ENCODE data around the gene EVL.
"Not testable (repeated sequence)": the region's sequence is repeated elsewhere in the genome, so short reads cannot be mapped to it uniquely, and the experiment has no call there.

Gene EVL

DNA sequence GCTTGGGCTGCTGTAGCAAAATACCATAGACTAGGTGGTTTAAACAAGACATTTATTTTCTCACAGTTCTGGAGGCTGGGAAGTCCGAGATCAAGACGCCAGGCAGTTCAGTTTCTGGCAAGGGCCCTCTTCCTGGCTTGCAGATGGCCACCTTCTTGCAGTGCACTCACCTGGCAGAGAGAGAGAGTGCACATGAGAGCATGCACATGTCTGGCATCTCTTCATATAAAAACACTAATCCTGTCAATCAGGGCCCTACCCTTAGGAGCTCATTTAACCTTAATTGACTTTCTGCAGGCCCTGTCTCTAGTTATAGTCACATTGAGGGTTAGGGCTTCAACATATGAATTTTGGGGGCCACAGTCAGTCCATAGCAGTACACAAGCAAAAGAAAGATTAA is 12.4 kb upstream of the EVL start:
- no peaks in the 10 kb centered on the region for H3K9me3 Mint-ChIP-seq
- no peak overlapping the region for H3K27ac Mint-ChIP-seq
- no peak overlapping the region for H3K4me3 Mint-ChIP-seq
- ATAC-seq (no peak), DNase-seq (no peak)
- no peaks in the 10 kb centered on the region for H3K27me3 Mint-ChIP-seq
- H3K4me1 Mint-ChIP-seq = peaks cover 71% of the 10 kb centered on the region

DNA sequence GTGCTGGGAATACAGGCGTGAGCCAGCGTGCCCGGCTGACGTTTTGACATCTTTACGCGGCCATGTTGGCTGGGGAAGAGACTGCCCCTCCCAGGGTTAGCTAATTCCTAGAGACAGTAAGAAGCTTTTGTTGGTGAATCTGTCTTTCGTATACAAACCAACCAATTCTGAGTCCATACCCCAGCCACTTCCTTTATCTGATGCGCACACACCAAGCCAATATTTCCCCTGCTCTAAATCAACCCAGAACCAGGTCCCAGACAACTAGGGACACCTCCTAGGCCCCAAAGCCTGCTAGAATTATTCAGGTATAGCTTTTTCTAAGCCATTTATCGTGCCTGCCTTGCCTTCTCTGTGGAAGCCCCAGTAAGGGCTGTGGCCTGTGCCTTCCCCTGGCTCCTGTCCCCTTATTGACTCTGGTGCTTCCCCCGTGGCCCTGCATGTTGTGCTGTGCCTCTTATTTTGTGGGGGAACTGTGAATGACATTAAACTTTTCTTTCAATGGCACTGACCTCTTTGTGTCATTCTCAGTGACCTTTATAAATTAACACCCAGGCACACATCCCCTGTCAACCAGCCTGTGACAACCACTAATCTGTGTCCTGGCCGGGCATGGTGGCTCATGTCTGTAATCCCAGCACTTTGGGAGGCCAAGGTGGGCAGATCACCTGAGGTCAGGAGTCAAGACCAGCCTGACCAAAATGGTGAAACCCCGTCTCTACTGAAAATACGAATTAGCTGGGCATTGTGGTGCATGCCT is 10.7 kb upstream of the EVL start:
- Mint-ChIP-seq H3K27ac (peak overlapping the region in 1 of 2 donors; percentile 10), H3K4me1 (peaks cover 72% of the 10 kb centered on the region)
- ATAC-seq = peak; percentile 33

DNA sequence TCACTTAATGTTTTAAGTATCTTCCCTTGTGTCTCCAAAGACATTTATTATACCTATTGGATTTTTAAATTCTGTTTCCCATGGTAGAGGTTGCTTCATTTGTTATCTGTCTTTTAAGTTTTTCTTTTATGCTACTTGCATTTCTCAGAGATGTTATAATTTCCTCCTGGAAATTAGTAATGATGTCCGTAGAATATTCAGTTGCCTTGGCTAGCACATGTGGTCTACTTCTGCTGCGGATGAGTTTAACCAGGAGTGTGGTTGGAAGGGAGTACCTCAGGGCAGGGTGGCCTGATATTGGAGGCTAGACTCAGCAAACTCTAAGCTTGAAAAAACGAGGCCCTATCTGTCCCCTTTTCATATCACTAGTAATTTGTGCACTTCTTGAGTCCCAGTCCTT is 8.8 kb upstream of the EVL start:
- no peak for DNase-seq
- no peaks in the 10 kb centered on the region for H3K9me3 Mint-ChIP-seq
- H3K4me3 Mint-ChIP-seq = no peak overlapping the region
- no peak for ATAC-seq
- peaks cover 76% of the 10 kb centered on the region for H3K4me1 Mint-ChIP-seq
- H3K27ac Mint-ChIP-seq = no peak overlapping the region
- H3K27me3 Mint-ChIP-seq = no peaks in the 10 kb centered on the region

More for the DNA sequence above, 10.7 kb upstream of the EVL start:
- Mint-ChIP-seq H3K27me3 (no peaks in the 10 kb centered on the region), H3K4me3 (peak overlapping the region in 1 of 2 donors; percentile 39), H3K9me3 (no peaks in the 10 kb centered on the region)
- no peak for DNase-seq

DNA sequence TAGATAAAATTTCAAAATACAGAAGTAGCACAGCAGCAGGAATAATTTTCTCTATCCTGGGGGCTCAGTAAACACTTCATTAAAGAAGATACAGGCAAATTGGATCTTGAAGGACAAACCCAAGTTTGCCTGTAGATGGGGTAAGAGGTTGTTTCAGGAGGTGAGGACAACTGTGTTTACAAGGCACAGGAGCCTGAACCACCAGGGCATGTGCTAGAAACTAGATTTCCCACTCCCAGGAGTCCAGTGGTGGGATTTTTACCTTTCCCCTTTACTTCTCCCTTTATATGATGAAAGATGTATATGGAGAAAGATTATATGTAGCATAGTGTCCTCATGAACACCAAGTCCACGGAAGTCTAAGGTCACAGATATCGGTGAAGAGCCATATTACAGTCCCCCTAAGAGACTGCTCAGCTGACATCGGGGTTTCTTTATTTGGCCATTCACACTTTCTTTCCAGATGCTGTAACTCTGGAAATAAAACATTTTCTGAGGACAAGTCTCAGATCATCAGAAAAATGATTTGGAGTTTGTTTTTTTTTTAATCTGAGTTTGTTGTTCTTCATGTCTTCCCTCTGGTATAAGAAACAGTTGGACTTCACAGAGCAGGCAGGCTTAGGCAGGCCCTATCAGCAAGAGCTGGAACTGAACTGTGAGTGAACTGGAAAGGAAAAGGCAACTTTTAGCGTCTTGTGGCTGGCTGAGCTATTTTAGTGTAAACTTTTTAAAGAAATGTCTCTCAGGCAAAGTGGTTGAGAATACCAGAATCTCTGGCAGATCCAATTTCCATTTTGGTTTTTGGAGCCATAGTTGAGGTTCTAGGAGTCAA is 8.0 kb upstream of the EVL start:
- H3K4me1 Mint-ChIP-seq = peaks cover 84% of the 10 kb centered on the region
- DNase-seq = no peak

DNA sequence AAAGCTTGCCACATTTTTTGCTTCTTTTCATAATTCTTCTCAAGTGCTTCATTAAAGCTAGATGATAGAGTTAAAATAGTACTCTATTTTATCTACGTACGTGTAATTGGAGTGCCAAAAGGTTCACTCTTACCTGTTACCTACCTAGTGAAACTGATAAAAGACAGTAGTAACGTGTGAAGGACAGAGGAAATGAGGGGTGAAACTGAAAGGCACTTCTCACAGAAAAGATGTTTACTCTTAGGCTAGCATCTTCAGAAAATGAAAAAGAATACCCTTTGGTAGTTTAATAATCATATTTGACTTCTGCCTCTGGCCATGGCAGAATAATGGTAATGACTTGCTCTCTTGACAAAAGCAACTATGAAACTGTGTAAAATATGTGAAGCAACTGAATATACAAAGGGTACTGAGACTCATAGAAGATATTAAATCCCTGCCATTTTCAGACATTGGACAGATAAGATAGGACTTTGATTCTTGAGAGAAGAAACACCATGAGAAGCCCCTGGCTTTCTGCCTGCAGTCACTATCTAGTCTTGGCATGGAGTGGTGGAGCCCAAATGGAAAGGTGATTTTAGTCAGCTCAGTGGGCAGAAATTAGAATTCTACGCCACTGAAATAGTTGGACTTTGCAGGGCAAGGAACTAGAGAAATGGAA is 6.3 kb upstream of the EVL start:
- H3K9me3 Mint-ChIP-seq = no peaks in the 10 kb centered on the region
- DNase-seq (no peak), ATAC-seq (peak; percentile 59)
- peak overlapping the region; percentile 76 to 81 for H3K4me3 Mint-ChIP-seq
- H3K27me3 Mint-ChIP-seq = no peaks in the 10 kb centered on the region
- H3K4me1 Mint-ChIP-seq = peaks cover 97% of the 10 kb centered on the region
- peak overlapping the region; percentile 92 to 93 for H3K27ac Mint-ChIP-seq

More for the DNA sequence above, 8.0 kb upstream of the EVL start:
- peak overlapping the region; percentile 34 to 71 for H3K27ac Mint-ChIP-seq
- ATAC-seq = peak; percentile 70
- H3K27me3 Mint-ChIP-seq = no peaks in the 10 kb centered on the region
- peak overlapping the region; percentile 17 to 47 for H3K4me3 Mint-ChIP-seq
- no peaks in the 10 kb centered on the region for H3K9me3 Mint-ChIP-seq

DNA sequence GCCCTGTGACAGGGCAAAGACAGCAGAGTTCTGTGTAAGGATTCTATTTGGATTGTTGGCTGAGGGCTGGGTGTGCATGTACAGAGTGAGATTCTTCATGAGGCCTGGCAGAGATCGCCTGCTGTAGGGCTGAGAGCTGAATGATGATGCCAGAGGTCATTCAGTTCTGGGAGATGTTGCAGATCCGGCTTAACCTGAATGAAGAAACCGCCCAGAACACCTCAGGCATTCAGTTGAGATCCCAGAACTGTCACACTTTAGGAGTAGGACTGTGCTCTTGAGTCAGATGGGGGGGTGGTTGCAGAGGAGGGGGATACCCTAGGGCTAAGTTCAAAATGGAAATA is 5.8 kb upstream of the EVL start:
- ATAC-seq (no peak), DNase-seq (no peak)
- Mint-ChIP-seq H3K4me3 (peak overlapping the region; percentile 76 to 81), H3K4me1 (peaks cover 98% of the 10 kb centered on the region), H3K27me3 (no peaks in the 10 kb centered on the region), H3K27ac (peak overlapping the region; percentile 81 to 92), H3K9me3 (no peaks in the 10 kb centered on the region)

DNA sequence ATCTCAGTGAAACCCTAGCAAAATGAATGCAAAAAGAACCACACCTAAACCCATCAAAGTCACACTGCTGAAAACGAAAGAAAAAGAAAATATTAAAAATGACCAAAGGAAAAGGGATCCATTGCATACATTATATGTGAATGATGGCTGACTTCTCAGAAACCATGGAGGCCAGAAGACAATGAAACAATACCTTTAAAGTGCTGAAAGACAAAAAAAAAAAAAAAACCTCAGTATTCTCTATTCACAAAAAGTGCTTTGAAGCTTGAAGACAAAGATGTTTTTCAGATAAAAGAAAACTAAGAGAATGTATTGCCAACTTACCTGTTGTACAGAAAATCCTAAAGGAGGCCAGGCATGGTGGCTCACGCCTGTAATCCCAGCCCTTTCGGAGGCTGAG is 4.5 kb upstream of the EVL start:
- Mint-ChIP-seq H3K9me3 (no peaks in the 10 kb centered on the region), H3K27me3 (no peaks in the 10 kb centered on the region), H3K4me1 (peaks cover 88% of the 10 kb centered on the region), H3K4me3 (peak overlapping the region; percentile 57 to 76), H3K27ac (peak overlapping the region; percentile 92 to 96)
- DNase-seq (no peak), ATAC-seq (no peak)

DNA sequence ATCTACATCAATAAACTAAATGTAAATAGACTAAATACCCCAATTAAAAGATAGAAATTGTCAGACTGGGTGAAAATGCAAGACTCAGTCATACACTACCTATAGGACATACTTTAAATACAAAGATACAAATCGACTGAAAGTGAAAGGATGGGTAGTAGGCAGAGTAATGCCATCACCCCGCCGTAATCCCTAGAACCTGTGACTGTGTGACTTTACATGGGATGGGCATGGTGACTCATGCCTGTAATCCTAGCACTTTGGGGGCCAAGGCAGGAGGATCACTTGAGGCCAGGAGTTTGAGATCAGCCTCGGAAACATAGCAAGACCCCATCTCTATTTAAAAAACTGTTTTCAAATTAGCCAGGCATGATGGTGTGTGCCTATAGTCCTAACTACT is 2.6 kb upstream of the EVL start:
- Mint-ChIP-seq H3K27ac (peak overlapping the region; percentile 95 to 99), H3K4me1 (peaks cover 76% of the 10 kb centered on the region), H3K9me3 (no peaks in the 10 kb centered on the region), H3K4me3 (peak overlapping the region; percentile 87 to 88), H3K27me3 (no peaks in the 10 kb centered on the region)
- peak; percentile 22 for ATAC-seq
- peak in 1 of 2 donors; percentile 42 for DNase-seq

DNA sequence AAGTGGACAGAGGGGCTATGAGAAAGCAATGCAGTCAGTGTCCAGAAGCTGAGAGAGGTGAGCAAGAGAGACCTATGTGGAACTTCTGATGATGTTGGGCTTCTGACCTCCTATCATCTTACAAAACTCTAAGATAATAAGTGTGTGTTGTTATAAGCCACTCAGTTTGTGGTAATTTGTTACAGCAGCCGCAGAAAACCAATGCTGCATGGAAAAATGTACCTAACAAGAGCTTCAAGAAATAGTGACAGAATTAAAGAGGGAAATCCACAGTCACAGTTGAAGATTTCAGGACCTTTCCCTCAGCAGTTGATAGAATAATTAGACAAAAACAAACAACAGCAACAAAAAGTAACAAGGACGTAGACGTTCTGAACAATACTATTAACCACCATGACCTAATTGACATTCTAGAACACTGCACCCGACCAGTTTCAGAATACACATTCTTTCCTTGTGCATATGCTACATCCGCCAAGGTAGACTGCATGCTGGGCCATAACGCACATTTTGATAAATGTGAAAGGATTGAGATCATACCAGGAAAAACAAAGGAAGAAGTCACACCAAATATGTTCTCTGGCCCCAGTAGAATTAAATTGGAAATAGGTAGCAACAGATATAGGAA is 1.8 kb upstream of the EVL start:
- no peaks in the 10 kb centered on the region for H3K27me3 Mint-ChIP-seq
- DNase-seq (peak in 1 of 2 donors; percentile 46), ATAC-seq (peak; percentile 44)
- peak overlapping the region; percentile 87 to 88 for H3K4me3 Mint-ChIP-seq
- H3K4me1 Mint-ChIP-seq = peaks cover 75% of the 10 kb centered on the region
- H3K27ac Mint-ChIP-seq = peak overlapping the region; percentile 95 to 99
- no peaks in the 10 kb centered on the region for H3K9me3 Mint-ChIP-seq

DNA sequence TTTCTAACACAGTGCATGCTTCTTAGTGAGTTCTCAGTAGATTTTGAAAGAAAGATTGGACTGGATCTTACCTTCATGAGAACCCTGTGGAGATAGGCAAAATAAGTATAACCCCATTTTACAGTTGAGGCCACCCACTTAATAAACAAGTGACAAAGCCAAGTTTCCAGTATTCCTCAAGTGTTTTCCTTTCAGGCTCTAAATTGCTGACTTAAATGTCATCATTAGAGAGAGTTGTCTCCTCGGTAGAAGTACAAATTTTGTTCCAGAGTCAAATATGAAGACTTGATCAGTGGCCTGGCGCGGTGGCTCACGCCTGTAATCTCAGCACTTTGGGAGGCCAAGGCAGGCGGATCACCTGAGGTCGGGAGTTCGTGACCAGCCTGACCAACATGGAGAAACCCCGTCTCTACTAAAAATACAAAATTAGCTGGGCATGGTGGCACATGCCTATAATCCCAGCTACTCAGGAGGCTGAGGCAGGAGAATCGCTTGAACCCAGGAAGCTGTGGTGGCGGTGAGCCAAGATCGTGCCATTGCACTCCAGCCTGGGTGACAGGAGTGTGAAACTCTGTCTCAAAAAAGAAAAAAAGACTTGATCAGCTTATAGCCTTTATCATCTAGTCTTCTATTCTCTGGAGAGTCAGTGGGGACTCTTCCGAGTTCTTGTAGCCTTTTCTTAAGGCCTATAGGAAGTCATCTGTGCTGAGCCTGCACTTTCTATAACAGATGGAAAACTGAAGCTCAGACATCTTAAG is 708 bp upstream of the EVL start:
- Mint-ChIP-seq H3K4me1 (peaks cover 64% of the 10 kb centered on the region), H3K4me3 (peak overlapping the region; percentile 88 to 90), H3K27ac (peak overlapping the region; percentile 96 to 99)
- H3K9me3 Mint-ChIP-seq, ATAC-seq, H3K27me3 Mint-ChIP-seq, DNase-seq: not testable (repeated sequence)

DNA sequence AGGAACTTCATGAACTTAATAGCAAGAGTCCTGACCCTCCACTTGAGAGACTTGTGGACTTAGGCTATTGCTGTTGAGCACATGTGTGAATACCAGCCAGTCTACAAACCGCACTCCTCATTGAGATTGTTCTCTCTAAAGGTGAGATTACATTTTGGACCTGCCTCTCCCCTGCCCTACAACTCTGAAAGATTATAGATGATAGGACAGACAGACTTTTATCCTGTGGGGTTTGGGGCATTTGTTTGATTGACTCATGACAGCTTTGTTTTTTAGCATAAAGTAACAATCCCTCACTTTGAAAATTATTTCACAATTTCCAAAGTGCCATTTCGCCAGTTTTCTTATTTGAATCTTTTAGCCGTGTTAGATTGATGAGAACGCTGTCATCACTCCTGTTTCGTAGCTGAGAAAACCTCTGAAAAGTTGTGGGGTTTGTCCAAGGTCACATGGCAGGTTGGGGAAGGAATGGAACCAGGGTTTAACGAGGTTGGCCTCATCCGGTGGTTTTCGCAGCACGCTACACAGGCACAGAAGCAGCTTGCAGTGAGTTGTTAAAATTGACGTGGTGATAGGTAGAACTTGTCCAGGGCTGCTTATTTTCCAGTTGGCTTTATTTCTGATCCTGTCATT is 836 bp downstream of the EVL start:
- Mint-ChIP-seq H3K4me1 (peaks cover 64% of the 10 kb centered on the region), H3K4me3 (peak overlapping the region; percentile 88 to 90), H3K27me3 (no peaks in the 10 kb centered on the region), H3K9me3 (no peaks in the 10 kb centered on the region), H3K27ac (peak overlapping the region; percentile 96 to 99)
- DNase-seq = peak; percentile 77 to 88
- ATAC-seq = peak; percentile 53

DNA sequence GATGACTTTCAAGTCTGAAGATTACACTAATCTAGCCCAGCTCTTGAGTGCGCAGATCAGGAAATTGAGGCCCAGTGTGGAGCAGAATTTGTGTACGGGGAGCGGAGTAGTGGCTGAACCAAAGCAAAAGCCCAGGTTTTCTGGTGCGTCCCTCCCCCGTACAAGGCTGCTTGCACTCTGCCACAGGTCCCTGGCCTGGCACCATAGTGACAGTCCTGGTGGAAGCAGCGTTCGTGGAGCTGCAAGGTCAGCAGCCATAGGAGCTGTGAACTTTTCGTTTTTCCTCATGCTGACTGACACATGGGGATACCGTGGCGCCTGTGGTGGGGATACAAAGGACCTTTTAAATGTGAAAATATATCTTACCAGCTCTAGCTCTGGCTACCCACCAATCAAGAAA is 1.7 kb downstream of the EVL start:
- H3K4me1 Mint-ChIP-seq = peaks cover 62% of the 10 kb centered on the region
- peak overlapping the region; percentile 96 to 97 for H3K27ac Mint-ChIP-seq
- no peaks in the 10 kb centered on the region for H3K27me3 Mint-ChIP-seq
- no peaks in the 10 kb centered on the region for H3K9me3 Mint-ChIP-seq
- no peak for ATAC-seq
- peak in 1 of 2 donors; percentile 51 for DNase-seq
- H3K4me3 Mint-ChIP-seq = peak overlapping the region; percentile 88 to 90

DNA sequence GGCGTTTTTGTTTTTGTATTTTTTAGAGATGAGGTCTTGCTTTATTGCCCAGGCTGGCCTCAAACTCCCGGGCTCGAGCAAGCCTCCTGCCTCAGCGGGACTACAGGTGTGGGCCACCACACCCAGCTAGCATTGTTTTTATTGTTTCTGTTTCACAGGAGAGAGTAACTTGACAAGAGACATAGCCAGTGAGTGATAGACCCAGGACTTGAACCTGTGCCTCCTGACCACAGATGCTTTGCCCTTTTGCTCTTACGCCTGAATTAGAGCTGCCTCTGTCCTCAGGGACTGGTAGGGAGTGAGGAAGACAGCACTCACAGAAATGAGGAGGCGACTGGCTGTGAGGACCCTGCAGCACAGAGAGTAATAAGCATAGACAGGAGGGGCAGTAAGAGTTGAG is 2.3 kb downstream of the EVL start:
- no peak for DNase-seq
- Mint-ChIP-seq H3K9me3 (no peaks in the 10 kb centered on the region), H3K27ac (peak overlapping the region; percentile 96 to 97), H3K4me3 (peak overlapping the region; percentile 88 to 90), H3K27me3 (no peaks in the 10 kb centered on the region), H3K4me1 (peaks cover 61% of the 10 kb centered on the region)
- no peak for ATAC-seq
